GM18502 (cell line): ENCODE data around the gene TBPL2.
"Not testable (repeated sequence)": the region's sequence is repeated elsewhere in the genome, so short reads cannot be mapped to it uniquely, and the experiment has no call there.

Source experiments
- ATAC-seq: cut with Tn5 transposase; IDR thresholded peaks from one replicate; pipeline ENCODE4 v1.9.1; 2021; ENCODE audit warnings: mild to moderate bottlenecking; ENCODE audit not compliant: unreplicated experiment, poor library complexity

TBPL2 gene

DNA sequence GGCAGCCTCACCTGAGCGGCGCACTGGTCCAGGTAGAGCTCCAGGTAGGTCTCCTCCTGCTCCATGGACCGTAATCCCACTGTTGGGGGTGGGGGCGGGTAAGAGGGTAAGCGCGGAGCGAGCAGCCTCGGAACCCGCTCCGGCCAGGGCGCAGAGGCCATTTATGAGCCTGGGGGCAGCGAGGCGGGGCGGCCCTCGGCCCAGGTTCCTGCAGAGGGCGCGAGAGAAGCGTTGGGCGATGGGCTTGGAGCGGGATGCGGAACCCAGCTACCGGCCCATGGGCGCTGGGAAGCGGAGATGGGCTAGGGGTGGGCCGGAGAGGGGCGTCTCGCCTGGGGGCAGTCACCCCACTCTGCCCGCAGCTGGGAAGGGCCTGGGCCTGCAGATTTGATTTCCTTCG is at the start of gene TBPL2:
TSS of gene TBPL2 (minus strand) at position 232 of the 400 bp plus-strand sequence. CDS start at position 65, 167 bp downstream.
- ATAC-seq = no peak

DNA sequence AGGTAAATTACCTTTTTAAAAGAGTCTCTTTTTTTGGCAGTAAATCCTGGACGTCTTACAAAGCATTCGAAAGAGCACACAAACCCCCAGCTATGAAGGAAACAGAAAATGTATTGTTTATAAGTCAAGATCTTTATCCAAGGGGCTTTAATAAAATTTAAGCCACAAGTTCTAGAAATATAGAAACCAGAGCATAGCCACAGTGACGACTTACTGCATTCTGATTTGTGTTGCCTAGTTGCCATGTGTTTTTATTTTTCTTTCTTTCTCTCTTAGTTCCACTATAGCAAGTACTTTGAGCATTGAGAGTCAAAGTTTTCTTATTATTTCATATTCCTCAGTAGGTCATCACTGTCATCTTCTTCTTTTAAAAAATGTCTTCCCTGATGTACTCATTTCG is 47.8 kb upstream of the TBPL2 start:
- ATAC-seq = no peak

DNA sequence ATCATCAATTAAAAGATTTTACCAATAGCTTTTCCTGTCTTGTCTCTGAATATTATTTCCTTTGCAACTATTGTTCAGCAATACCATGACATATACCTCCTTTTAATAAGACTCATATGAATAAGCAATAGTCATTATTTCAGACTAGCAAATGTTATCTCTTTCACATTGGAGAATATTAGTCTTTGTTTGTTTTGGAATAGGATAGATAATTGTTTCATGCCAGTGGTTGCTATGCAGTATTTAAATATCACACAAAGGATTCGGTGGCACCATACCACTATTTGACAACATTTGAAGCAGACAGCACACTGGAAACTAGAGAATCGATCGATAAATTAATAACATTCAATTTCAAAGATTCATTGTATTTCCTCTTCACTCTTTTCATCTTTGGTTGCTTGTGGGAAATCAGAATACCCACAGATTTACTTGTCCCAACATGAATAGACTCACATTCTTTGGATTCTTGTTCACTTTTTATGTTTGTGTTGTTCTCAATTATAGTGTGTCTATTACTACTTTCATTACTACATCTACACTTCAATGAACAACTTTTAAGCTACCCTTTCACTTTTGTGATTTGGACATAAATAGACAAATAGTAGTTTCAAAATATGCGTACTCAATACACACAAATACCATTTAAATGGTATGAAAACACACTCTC is 42.7 kb upstream of the TBPL2 start:
- no peak for ATAC-seq

DNA sequence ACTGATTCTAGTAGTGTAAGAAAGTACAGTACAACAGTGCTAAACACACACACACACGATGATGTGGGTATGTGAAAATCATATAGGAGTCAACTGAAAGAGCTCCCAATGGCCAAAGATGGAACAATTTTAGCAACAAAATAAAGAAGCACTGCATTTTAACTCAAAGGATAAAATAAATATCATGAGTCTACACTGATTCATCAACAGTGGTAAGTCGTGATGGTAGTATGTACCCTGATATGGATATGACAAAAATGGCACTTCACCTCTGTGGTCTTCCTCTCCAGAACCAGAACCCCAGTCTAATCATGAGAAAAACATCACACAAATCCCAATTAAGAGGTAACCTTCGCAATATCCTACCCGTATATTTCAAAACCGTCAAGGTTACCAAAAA is 41.4 kb upstream of the TBPL2 start:
- ATAC-seq = no peak

DNA sequence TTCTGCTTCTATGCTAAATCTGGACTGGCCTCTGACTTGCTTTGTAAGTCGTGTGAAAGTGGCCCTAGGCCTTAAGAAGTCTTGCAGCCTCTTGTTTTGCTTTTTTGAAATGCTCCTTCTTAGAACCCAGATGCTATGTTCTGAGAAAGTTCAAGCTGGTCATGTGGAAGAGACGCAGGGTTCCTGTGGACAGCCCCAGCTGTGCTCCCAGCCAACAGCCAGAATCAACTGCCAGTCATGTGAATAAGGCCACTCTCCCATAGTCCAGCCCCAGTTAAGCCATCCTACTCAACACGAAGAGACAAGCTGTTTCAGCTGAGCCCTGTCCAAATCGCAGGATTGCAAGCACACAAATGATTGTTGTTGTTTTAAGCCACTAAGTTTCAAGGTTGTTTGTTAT is 37.3 kb upstream of the TBPL2 start:
- ATAC-seq = no peak

DNA sequence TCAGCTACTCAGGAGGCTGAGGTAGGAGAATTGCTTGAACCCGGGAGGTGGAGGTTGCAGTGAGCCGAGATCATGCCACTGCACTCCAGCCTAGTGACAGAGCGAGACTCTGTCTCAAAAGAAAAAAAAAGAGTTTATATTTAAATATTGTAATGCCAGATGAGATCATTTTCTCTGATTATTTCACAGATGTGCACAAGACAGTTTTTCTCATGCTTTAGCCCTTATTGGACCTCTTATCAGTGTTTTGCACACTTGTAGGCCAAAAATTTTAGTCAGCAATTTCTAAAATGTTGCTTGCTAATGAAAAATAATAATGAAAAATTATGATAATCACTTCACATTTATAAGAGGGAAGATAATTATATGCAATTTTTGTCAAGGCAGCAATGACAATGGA is 36.0 kb upstream of the TBPL2 start:
- not testable (repeated sequence) for ATAC-seq

DNA sequence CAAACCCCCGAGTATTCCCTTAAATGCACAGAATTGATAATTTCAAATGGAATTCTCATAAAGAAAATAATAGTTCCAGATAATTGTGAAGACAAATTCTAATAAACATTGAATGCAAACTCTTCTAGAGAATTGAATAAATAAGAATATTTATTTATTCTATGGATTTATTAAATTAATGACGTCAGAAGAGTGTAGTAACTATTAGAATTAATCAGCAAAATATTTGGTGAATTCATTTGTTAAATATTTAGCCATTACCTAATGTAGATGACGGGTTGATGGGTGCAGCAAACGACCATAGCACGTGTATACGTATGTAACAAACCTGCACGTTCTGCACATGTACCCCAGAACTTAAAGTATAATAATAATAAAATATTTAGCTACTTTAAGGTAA is 33.4 kb upstream of the TBPL2 start:
- ATAC-seq = no peak

DNA sequence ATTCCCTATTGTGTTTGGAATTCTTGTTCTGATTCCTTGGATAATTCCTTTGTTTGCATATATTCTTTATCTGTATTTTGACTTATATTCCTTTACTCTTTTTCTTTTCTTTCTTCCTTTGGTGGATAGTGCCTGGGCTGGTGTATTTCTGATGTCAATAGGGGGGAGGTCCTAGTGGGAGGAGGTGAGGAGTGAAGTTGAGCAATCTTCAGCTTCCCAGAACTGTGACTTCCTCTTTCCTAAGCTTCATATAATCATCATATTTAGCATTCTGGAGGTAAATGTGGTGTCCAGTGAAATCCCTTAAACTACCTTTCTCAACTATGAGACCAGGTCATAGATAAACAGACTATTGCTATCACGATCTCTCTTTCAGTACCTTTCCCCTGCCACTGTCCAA is 29.6 kb upstream of the TBPL2 start:
- ATAC-seq = no peak

DNA sequence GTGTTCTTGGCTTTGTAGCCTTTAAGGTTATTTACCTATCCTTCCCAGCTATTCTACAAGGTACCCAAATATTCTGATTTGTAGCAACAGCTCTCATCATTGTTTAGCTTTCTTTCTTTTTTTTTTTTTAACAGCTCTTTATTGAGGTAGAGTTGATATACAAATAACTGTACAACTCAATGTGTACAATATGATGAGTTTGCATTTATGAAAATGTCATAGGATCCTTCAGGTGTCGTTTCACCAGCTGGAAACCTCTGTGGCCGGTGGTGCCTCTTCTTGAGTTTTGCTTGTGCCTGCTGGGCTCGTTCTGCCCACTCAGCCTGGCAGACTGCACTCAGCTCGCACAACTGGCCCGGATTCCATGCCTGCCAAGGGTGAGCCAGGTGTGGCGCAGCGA is 26.9 kb upstream of the TBPL2 start:
- ATAC-seq = no peak

GRCh38 chr14:55458800-55459515 is 18.5 kb upstream of the TBPL2 start:
- ATAC-seq = peak; percentile 90

DNA sequence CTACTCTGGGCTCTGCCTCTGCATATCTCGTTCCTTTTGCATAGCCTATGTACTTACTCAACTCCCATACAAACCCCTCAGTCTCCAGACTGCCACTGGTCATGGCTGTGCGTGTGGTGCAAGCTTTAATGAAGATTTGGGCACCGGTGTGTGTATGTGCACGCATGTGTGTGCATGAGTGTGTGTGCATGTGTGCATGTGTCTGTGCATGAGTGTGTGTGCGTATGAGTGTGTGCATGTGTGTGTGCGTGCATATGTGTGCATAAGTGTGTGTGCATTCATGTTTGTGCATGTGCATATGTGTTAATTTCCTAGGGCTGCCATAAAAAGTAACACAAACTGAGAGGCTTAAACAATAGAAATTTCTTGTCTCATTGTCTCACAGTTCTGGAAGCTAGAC is 17.1 kb upstream of the TBPL2 start:
- no peak for ATAC-seq

- ATAC-seq = not testable (repeated sequence)
These were observed 16.0 kb upstream of the TBPL2 start for GRCh38 chr14:55456411-55456810.

DNA sequence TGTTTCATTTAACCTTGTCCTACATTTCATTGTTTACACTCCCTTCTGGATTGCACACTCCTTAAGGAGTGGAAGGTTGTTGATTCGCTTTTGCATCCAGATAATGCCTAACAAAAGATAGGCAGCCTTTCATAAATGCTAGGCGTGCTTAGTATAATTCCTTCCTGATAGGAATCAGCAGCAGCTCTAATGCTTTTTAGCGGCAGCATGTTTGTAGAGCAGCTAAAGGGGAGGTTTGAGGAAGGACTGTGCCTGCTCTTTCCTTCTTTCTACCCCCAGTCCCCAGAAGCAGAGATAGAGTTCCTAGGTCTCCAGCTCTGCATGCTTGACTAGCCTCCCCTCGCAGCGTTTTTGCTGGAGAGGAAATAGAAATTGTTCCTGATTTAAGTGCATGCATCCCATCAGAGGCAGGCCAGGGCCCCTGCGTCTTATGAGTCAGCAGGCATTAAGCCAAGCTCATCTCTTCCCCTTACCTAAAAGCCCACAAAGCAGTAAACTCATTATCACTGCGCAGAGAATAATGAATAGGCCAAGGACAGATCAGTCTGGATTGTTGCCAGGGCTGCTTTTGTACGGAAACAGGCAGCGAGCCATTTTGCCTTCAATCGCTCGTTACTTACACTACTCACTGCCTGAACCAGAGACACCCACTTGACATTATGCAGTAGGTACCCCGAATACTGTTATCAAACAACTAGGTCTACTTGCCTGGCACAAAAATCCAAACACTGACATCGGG is 14.0 kb upstream of the TBPL2 start:
- no peak for ATAC-seq

DNA sequence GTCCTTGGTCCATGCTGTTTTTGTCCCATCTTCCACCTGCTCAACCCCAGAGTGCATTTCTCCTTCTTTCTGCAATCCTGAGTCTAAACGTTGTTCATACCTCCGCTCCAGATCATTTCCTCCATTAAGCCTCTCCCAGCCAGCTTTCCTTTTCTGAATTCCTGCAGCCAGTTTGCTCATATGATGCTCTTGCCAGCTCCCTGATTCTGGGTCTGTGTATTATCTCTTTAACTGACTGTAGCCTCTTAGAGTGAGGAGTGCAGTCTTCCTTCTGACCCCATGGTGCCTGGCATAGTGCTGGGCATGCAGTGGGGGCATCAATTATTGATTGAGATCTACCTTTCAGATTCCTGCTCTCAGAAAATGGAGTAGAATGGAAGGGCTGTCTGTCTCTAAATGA is 11.5 kb upstream of the TBPL2 start:
- ATAC-seq = no peak

- no peak for ATAC-seq
These were observed 11.0 kb upstream of the TBPL2 start for GRCh38 chr14:55451398-55451797.

GRCh38 chr14:55450987-55451386 is 10.6 kb upstream of the TBPL2 start:
- ATAC-seq = no peak

GRCh38 chr14:55450539-55450938 is 10.1 kb upstream of the TBPL2 start:
- ATAC-seq = no peak

DNA sequence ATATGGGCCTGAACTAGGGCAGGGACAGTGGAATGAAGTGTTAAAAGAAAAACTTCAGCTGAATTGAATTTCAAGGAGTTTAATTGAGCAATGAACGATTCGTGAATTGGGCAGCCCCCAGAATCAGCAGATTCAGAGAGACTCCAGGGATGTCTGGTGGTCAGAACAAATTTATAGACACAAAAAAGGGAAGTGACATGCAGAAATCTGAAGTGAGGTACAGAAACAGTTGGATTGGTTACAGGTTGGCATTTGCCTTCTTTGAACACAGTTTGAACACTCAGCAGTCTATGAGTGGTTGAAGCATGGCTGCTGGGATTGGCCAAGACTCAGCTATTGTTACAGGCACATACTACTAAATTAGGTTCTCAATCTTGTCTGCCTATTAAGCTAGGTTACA is 9.7 kb upstream of the TBPL2 start:
- no peak for ATAC-seq

GRCh38 chr14:55449116-55449515 is 8.7 kb upstream of the TBPL2 start:
- no peak for ATAC-seq

- no peak for ATAC-seq
These were observed 7.8 kb upstream of the TBPL2 start for GRCh38 chr14:55448141-55448614.

- no peak for ATAC-seq
These were observed 6.4 kb upstream of the TBPL2 start for GRCh38 chr14:55446833-55447232.
